Measurements from ENCODE around the gene LEF1.

The LEF1 gene

DNA sequence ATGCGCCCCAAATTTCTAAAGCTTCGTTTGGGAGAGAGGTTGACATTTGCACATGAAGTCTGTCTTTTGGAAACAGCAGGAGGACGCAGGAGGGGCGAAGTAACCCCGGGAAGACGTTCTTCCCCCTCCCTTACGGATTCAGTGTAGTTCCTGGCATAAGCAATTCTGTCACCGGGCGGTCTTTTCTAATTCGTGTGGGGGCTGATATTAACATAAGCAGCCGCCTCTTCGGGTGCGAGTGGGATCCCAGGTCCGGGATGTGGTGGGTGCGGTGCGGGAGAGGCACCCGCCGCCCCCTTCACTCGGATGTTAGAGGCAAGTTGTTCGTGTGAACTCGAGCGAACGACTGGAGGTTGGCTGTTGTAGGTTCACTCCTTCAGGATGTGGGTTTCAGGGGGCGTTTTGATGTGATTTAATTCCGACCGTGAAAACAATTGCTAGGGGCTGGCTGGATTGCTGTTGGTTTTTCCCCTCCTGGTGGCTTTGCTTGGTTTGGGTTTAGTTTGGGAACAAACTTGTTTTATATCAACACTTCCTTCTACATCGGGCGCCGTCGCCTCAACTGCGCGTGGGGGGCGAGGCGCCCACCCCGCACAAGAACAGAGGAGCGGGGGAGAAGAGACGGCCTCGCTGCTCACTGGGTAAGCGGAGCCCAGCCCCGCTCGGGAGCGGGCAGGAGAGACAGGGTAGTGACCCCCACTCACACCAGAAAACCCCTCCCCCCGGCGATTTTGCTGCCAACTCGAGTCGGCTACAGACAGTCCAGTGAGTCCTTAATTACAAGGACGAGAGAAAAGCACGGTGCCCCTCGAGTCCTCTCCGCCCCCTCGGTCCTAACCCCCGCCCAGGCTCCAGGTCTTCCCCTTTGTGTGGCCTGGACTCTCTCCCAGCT, 2.9 kb upstream of the LEF1 start:
- TF ChIP-seq, protein P1, sequence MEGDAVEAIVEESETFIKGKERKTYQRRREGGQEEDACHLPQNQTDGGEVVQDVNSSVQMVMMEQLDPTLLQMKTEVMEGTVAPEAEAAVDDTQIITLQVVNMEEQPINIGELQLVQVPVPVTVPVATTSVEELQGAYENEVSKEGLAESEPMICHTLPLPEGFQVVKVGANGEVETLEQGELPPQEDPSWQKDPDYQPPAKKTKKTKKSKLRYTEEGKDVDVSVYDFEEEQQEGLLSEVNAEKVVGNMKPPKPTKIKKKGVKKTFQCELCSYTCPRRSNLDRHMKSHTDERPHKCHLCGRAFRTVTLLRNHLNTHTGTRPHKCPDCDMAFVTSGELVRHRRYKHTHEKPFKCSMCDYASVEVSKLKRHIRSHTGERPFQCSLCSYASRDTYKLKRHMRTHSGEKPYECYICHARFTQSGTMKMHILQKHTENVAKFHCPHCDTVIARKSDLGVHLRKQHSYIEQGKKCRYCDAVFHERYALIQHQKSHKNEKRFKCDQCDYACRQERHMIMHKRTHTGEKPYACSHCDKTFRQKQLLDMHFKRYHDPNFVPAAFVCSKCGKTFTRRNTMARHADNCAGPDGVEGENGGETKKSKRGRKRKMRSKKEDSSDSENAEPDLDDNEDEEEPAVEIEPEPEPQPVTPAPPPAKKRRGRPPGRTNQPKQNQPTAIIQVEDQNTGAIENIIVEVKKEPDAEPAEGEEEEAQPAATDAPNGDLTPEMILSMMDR (IDR thresholded peaks at IDR 0.05): no peak
- peak overlapping the region; percentile 77 for H3K4me3 ChIP-seq
- H3K27ac ChIP-seq: no peak overlapping the region
- DNase-seq (ENCODE audit: low spot score): no peak

DNA sequence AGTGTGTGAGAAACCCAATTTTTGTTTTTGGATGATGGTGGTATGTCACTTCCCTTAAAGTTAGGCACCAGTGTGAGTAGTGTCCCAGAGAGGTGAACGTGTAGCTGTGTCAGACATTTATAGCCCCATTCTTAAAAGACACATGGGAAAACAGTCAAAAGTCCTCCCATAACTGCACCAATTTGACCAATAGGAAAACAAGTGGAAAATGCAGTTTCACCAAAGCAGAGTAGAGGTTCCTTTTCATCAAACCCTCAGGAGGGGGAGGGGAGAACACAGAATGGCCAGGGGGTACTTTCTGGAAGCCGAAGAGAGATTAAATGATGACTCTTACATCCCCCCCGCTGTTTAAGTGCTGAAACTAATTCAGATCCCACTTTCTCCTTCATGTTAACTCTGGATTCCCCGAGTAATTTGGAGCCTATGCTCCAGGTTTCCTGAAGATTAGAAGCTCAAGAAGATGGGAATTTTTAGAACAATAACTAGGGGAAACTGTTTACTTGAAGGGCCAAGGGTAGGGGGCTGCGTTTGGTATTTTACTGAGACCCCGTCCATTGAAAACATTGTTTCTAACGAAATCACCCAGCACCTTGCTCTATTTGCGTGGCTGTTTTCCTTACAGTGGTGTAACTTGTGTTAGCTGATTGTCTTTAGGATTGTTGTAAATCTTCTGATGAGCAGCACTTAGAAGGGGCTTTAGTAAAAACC, 2.1 kb upstream of the LEF1 start:
- H3K4me3 ChIP-seq: peak overlapping the region; percentile 77
- no peak for DNase-seq (ENCODE audit: low spot score)
- TF ChIP-seq, protein P1 (IDR thresholded peaks at IDR 0.05): no peak
- H3K27ac ChIP-seq: no peak overlapping the region

DNA sequence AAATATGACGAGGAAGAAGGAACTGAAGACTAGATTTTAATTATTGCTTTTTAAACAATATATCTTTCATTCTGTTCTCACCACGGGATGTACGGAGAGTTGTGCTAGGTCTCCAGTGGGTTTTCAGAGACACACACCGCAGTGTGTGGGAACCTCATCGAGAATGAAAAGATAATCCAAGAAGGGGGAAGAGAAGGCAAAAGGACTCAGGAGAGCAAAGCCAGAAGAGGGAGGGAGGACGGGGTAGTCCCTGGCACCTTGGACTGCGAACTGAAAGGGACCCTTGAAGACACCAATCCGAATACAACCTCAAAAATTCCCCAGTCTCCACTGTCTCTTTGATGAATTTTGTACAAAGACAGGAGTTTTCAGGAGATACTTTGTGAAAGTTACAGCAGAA, 932 bp upstream of the LEF1 start:
- no peak overlapping the region for H3K27ac ChIP-seq
- H3K4me3 ChIP-seq: no peak overlapping the region
- TF ChIP-seq, protein P1 (IDR thresholded peaks at IDR 0.05): no peak
- DNase-seq (ENCODE audit: low spot score): no peak

DNA sequence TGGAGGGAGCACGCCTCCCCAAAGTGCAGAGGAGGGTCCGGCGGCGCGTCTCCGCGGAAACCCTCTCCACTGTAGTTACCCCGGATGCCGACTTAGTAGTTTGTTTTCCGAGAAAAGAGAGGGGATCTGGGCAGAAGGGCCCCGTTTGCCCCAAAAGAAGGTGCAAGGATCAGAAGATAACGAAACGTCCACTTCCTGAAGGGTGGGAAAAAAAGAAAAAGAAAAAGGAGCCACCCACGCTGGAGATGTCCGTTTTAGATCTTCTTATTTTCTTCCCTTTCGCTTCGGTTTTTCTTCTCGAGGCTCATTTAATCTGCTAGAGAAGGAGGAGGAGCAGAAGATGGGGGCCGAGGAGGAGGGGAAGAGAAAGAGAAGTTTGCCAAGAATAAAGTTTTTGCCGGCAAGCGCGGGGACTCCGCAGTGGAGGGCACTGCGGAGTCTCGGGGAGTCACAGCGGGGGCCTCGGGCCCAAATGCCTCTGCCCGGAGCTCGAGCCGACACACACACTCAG, 517 bp downstream of the LEF1 start:
- TF ChIP-seq, protein P1 (IDR thresholded peaks at IDR 0.05): no peak
- DNase-seq (ENCODE audit: low spot score): no peak
- no peak overlapping the region for H3K27ac ChIP-seq
- H3K4me3 ChIP-seq: peak overlapping the region; percentile 74

DNA sequence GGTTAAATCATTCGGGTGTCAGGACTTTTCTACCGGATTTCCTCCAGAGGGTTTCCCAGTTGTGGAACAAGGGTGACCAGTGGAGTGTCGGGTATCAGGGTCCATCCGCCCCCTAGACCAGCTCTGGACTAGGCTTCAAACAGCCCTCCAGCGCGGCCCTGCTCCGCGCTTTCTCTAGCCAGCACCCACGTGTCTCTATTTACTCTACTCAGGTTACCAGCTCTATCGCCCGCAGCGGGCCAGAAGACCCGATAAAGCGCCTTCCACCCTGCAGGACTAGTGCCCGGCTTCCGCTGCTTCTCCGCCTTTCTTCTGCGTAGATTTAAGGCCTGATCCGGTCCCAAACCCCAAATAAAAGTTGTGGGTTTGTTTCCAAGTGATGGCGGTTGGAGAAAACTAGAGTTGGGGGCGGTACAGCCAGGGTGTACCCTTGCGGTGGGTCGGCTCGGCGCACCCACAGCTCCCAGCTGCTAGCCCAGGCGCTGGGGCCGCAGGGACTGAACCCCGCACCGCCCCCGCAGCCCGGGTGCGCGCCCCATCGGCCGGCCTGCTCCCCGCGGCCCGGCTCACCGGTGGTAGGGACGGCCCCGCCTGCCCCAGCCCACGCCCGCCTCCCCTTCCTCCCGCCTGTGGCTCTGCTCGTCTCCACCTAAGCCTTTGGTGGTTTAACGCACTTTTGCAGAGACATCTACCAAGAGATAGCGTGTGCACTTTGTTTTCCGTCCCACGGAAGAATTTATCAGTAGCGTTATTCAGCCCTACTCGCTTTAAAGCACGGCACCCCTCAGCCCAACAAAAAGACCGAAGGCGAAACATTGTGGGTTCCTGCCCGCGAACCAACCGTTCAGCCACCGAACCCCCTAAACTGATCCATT, 2.1 kb downstream of the LEF1 start:
- Histone ChIP-seq H3K4me3 (peak overlapping the region; percentile 74), H3K27ac (no peak overlapping the region)
- TF ChIP-seq, protein P1 (IDR thresholded peaks at IDR 0.05): no peak
- no peak for DNase-seq (ENCODE audit: low spot score)

DNA sequence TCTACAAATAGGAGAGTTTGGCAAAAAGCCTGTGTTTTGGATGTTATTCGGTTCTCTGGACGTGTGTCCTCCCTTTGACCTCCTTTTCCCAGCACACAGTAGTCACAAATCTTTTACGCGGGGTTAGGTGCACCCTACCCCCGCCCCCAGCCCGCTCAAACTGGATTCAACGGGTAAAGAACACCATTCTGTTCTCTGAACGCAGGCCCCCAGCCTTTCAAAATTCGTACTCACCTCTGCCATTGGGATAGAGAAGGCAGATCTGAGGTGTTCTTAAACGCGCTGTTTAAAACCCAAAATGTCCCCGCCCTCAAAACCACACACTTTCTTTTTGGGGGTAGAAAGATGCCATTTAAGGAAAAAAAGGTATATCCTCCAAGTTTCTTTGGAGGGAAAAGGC, 2.7 kb downstream of the LEF1 start:
- Histone ChIP-seq H3K4me3 (peak overlapping the region; percentile 74), H3K27ac (no peak overlapping the region)
- DNase-seq (ENCODE audit: low spot score): no peak
- TF ChIP-seq, protein P1 (IDR thresholded peaks at IDR 0.05): no peak

All from coronary artery (tissue), 2 donors.